OCI-M1 (cell line): ENCODE measurements around the gene GABPA.
"Not testable (repeated sequence)": the region's sequence is repeated elsewhere in the genome, so short reads cannot be mapped to it uniquely, and the experiment has no call there.

Experiments used
- DNase-seq: peaks from one replicate; lab custom pipeline; 2025; lab: John Stamatoyannopoulos, UW

Gene GABPA

DNA sequence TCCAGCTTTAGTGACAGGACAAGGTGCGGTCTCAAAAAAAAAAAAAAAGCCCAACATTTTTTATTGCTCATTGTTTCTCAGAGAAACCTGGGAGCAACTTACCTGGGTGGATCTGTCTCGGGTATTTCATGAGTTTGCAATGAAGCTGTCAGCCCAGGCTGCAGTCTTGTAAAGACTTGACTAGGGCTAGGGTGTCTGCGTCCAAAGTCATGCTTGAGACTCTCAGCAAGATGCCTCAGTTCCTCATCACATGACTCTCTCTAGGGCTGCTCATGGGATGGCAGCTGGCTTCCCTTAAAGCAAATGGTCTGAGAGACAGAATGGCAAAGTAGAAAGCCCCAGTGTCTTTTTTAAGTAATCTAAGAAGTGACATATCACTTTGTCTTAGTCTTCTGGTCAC is 8.1 kb downstream of the GABPA start:
- no peak for DNase-seq

DNA sequence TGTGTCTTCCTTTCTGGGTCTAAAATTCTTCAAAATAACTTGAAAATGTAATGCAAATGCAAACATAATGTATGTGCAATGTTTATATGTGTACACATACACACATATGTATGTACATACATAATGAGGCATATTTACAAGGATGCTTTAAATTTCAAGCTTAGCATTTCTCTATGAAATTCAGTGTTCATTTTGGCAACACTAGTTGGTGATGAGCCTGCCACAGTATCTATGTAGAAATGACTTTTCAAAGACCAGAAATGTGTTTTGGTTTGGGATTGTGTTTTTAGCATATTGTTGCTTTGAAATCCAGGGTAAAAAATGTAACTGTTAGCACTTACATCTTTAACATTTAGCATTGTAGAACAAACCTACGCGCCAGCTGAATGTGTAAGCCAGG is 10.1 kb downstream of the GABPA start:
- DNase-seq = no peak

DNA sequence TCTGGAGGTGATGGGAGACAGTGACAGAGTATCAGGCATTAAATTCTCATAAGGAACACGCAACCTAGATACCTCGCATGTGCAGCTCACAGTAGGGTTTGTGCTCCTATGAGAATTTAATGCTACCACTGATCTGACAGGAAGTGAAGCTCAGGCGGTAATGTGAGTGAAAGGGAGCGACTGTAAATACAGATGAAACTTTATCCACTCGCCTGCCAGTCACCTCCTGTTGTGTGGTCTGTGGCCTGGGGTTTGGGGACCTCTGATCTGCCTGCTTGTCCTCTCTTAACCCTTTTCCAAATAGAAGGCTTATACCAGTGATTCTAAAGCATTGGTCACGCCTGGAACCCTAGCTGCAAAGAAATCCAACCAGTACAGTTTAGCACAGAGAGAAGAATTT is 15.3 kb downstream of the GABPA start:
- no peak for DNase-seq

DNA sequence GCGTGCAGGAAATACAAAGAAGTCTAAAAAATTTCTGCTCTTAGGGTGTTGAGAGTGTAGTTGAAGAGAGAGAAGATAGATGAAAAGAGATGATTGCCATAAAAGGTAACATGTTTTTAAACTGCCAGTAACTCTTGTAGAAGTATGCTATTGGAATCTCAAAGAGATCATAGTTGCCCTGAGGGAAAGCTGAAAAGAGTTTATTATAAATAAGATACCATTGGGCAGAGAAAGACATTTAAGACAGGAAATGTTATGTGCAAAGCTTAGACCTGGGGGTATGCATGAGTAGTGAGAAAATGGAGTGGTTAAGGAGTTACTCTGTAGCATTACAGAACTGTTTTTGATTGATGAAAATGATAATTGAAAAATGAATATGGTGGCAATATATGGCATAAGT is 17.6 kb downstream of the GABPA start:
- no peak for DNase-seq

DNA sequence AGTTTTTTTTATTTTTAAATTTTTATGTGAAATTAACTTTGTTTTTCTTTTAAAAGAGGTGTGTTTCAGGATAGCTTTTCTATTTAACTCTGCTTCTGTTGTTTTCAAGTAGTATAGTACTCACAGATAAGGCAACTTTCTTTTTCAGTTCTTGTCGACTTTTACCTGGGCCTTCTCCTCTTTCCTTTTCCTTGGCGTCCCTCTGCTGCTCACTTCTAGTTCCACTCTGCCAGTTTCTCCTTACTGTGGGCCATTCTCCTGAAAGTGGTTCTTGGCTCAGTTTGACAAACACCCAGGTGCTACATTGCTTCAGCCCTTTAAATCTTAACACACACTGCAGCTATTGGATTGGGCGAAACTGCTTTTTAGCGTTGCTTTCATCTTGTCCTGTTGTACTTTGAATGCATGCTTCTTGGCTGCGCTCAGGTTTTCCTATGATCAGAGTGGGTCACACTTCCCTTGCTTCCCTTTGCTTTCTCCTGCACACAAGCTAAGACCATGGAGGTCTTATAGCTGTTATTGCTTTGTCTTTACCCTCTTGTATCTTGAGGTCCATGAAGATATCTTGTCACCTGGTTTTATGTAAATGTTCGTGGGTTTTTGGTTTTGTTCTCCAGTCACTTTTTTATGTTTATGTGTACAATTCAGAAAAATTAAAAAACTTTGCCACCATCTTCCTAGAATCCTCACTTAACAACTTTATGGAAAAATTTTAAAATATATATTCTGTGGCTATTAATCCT is 21.6 kb downstream of the GABPA start:
- DNase-seq = no peak

DNA sequence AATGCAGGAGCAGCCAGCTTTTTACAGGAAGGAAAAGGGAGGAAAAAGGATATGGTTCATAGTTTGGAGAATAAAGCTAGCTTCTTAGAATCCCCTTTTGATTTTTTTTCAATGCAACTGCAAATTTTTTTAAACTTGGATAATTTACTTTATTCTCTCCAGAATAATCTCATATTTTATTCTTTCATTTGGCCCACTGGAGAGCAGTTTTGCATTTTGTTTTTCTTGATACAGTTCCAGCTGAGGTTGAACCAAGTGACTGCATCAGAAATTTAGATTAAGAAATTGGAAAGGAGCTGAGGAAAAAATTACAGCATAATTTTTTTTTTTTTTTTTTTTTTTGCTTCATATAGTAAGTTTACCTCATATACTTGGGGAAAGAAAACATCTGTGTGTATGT is 22.8 kb downstream of the GABPA start:
- no peak for DNase-seq

DNA sequence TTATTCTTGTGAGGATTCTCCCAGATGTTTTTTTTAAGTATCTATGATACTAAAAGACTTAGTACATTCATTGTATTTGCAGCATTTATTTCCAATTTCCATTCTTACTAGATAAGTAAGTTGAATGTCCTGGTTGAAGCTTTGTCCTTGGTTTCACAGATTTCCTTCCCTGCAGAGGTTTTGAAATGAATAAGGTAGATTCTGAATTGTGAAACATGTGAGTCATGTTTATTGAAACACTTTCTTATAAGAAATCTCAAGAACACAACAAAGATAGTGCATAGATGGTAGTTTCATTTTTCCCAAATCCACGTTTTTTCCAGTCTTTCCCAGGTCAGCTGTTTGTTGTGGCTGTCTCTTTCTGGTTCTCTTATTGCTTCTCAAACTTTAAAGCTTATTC is 24.8 kb downstream of the GABPA start:
- DNase-seq = no peak

DNA sequence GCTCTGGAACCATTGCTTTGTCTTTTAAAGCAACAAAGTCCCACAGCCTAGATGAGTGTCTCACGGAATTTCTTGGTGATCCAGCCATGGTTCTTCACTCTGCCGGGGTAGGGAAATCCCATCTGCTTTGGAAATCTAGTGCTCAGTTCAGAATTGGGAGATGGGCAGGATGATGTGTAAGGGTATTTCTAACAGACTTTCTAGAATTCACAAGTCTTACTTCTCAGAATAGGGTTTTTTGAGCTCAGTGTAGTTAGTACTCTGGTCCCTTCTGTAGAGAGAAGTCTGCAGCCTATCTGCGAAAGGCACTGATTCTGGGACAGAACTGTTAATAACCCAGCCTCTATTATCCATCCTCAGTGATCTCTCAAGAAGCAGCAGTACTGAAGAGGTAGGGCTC is 25.3 kb downstream of the GABPA start:
- no peak for DNase-seq

DNA sequence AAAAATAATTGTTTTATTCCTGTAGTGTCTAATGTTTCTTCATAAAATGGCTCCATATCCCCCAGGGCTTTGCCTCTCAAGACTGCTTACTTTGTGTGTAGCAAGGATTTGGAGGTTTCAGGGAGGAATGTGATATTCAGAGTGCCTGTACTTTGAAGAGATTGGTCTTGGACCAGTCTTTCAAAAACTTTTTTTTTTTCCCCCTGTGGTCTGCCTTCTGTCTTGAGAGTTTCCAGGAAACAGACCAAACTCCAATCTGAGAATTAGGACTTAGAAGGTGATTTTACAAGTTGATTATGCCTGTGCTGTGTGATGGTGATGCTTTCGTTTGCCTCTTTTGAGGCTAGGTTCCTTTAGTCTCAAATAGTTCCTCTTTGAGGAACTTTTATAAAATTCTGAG is 25.9 kb downstream of the GABPA start:
- DNase-seq = no peak

DNA sequence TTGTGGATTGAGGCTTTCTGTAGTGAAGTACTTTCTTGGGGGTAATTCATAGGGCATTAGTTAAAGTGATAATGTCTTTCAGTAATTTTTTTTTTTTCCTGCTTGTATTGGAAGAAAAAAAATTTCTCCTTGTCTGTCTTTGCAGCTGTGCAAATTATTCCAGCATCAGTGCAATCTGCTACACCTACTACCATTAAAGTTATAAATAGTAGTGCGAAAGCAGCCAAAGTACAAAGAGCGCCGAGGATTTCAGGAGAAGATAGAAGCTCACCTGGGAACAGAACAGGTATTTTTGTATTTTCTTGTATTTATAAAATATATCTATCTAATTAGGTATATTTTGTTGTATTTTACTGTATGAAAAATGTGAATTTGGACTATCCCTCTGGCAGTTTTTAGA is 29.3 kb downstream of the GABPA start:
- no peak for DNase-seq

DNA sequence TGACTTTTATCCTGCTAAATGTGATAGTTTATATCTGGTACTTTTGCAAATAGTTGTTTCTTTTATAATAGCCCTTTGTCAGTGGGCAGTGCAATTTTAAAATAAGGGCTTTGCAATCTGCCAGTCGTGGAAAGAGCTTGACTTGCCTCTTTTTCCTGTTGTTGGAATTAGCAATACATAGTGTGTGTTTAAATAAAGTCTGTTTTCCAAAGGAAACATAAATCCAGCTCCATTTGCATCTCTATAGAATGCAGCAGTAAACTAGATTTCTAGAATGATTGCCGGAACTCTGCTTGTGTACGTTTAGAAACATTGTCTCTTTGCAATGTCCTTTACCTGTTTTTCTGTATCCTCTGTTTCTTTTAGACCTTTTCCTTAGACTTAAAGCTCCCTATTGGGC is 33.1 kb downstream of the GABPA start:
- no peak for DNase-seq

DNA sequence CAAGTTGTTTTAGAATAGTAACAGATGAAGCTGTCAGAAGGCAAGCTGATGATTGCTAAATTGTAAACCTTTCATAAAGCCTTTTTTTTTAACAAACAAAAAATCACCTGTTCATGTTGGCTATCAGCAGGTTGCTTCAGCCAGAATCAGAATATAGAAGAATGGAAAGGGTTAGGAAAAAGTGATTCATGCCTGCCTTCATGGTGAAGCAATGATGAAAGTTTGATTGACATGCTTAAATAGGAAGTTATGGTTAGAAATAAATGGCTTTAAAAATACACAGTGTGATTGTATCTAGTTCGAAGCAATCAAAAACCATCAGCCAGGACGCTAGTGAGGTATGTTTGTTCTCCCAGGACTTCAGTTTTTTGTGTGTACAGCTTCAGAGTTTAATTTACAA is 37.9 kb downstream of the GABPA start:
- DNase-seq = peak; percentile 68

DNA sequence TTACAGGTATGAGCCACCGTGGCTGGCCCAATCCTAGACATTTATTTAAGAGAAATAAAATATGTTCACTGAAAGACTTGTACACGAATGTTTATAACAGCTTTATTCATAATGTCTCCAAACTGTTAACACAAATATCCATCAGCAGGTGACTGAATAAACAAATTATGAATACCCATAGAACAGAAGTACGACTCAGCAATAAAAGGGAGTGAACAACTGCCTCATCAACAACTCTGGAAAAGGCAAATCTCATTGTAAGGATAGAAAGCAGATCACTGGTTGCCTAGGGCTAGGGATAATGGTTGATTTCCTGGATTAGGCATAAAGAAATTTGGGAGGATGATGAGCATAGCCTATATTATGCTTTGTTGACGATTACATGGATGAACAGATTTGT is 41.7 kb downstream of the GABPA start:
- DNase-seq = no peak

DNA sequence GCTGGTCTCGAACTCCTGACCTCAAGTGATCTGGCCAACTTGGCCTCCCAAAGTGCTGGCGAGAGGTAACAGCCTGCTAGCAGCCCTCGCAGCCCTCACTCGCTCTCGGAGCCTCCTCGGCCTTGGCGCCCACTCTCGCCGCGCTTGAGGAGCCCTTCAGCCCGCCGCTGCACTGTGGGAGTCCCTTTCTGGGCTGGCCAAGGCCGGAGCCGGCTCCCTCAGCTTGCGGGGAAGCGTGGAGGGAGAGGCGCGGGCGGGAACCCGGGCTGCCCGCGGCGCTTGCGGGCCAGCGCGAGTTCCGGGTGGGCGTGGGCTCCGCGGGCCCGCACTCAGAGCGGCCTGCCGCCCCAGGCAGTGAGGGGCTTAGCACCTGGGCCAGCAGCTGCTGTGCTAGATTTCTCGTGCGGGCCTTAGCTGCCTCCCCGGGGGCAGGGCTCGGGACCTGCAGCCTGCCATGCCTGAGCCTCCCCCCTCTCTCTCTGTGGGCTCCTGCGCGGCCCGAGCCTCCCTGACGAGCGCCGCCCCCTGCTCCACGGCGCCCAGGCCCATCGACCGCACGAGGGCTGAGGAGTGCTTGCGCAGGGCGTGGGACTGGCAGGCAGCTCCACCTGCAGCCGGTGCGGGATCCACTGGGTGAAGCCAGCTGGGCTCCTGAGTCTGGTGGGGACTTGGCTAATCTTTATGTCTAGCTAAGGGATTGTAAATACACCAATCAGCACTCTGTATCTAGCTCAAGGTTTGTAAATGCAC is 43.5 kb downstream of the GABPA start:
- not testable (repeated sequence) for DNase-seq

DNA sequence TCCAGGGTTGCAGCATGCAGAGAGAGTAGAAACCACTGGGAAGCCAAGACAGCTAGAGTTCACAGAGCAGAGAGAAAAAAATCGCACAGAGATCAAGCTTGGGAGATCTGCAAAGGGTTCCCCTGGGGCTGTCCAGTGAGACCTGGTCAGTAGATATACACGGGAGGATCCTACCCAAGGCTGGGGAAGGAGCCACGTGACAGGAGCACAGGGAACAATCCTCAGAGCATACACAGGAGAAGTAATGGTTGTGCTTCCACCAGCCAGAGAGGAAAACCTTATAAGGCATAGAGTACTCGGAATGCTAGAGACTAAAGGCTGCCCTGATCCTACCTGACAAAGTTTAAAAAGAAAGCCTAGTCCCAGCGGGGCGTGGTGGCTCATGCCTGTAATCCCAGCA is 53.9 kb downstream of the GABPA start:
- no peak for DNase-seq

DNA sequence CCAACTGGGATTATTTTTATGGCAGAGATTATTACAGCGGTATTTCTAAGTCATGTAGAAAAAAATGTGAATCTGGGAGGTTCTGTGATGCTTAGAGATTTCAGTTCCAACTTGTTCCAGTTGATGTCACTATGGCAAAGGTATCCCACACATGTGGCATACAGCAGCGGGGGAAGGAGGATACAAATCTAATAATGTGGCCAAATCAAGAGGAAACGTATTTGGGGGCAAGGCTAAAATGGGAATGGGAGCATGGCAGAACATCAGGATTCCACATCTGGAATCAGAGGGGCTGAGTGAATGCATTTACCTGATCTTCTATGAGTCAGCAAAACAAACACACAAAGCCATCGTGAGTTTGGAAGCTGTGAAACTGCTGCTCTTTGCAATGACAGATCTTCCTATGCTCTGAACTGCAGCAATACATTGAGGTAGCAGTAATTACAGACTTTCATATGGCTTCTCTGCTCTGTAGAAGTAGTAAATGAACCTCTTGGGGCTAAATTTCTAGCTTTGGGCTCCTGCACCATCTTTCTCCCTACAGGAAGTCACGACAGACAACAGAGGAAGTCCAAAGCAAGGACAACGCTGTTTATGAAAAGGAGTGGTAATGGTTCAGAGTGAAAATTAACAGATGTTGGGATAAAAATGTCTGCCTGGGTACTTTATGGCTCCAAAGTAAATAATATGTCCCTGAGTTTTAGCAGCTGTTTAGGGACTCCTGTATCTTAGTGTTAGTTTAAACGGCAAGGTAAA is 55.5 kb downstream of the GABPA start:
- peak; percentile 56 for DNase-seq

DNA sequence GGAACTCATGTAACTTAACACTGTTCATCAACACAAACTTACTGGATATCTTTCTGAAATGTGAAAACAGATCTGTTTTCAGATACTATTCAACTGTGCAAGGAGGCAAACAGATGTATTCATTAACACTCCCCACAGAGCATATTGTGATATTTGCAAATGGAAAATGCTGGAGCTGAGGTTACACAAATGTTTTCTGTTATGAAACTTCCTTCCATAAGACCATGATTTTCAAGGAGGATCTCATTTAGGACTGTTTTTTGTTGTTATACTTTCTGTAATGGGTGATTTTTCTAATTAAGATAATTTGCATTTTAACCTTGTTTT is 56.1 kb downstream of the GABPA start:
- DNase-seq = peak; percentile 32

DNA sequence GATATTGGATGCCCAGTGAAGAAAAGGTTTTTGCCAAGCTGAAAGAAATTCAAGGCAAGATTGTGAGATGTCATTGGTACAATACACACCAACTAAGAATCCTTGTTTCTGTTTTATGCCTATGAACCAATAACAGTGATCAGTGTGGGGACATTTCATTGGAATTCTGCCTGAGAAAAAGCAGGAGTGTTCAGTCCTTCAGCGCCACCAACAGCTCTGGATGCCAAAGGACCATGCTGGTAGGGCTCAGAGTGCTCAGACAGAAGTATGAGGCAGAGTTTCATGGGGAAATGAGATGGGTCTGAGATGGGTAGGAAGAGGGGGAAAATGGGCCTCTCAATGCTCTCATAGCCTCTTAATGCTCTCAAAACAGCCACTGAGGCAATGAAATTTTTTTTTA is 56.5 kb downstream of the GABPA start:
- DNase-seq = peak; percentile 34

DNA sequence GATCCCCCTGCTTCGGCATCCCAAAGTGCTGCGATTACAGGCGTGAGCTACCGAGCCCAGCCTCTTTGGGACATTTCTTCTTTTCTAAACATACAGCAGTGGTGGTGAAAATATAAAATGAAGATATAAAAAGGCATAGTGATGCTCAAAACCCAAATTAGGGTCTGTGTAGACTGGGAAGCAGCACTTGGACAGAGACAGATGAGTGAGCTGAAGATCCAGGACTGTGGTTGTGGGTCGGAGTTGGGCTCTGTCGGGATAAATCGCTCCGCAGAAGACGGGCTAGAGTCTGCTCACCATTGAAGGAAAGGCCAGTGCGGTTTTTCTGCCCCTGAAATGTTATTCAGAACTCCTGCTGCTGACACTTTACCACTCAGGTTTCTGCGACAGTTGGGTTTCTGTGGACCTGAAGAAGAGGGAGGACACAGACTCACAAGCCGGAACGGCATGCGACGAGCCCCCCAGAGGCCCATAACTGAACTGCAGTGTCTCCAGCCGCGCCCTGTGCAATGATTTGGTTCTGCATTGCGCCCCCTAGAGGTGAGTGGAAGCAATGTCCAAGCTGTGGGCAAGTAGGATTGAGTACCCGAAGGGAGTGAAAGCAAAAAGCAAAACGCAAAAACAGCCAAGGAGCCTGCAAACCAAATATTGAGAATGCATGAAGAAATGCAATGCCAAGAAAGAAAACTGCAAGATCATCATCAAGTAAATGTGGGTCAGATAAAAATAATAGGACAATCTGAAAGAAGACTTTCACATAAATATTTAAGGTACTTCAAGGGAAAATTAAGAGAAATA is 66.6 kb downstream of the GABPA start:
- peak; percentile 95 for DNase-seq

DNA sequence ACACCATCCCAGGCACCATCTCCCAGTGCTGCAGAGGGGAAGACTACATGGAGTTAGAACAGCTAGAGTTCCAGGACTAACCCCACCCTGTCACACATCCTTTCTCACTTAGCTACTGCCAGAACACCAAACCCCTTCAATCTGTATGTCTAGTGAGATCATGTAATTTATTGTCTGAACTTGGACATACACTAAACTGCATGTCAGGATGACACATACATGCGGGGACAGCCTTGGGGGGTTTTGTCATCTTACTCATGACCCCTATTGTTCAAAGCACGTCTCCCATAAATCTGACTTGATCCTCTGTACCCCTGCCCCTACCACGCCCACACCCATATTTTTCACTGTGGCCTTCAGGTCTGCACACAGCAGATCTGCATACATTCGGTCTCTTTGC is 71.3 kb downstream of the GABPA start:
- no peak for DNase-seq

DNA sequence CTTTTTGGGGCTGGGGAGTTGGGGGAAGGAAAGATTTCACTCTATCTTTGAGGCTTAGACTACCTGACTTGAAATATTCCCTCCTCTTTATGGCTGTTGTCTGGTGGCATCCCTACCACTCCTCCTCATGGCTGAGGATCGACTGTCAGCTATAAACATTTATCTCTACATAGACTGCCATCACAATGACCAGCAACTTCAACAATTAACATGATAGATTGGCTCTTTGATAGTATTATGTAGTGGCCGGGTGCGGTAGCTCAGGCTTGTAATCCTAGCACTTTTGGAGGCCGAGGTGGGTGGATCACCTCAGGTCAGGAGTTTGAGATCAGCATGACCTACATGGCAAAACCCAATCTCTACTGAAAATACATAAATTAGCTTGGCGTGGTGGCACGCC is 72.4 kb downstream of the GABPA start:
- no peak for DNase-seq

DNA sequence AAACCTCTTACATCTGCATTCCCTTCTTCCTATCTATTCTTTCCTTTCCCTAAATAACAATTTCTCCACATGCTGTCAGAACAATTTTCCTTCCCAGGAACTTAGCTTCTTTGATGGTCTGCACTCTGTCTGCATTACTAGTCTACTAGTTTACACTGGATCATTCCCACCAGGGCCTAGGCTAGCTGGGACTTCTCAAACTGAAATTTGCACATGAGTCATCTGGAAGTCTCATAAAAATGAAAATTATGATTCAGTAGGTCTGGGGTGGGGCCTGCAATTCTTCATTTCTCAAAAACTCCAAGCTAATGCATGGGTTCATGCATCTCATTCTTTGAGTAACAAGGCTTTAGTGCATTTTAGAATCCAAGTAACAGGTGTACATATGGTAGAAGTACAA is 74.2 kb downstream of the GABPA start:
- DNase-seq = no peak
